ENCODE measurements around the gene FKBP4. TPM values are rescaled to one million over a fixed set of nuclear protein-coding genes. Genes with fewer than 3 reads are reported as not detected.

The FKBP4 gene
- total RNA-seq, 2 donors from 2014 or later = 63.1 to 274 TPM

DNA sequence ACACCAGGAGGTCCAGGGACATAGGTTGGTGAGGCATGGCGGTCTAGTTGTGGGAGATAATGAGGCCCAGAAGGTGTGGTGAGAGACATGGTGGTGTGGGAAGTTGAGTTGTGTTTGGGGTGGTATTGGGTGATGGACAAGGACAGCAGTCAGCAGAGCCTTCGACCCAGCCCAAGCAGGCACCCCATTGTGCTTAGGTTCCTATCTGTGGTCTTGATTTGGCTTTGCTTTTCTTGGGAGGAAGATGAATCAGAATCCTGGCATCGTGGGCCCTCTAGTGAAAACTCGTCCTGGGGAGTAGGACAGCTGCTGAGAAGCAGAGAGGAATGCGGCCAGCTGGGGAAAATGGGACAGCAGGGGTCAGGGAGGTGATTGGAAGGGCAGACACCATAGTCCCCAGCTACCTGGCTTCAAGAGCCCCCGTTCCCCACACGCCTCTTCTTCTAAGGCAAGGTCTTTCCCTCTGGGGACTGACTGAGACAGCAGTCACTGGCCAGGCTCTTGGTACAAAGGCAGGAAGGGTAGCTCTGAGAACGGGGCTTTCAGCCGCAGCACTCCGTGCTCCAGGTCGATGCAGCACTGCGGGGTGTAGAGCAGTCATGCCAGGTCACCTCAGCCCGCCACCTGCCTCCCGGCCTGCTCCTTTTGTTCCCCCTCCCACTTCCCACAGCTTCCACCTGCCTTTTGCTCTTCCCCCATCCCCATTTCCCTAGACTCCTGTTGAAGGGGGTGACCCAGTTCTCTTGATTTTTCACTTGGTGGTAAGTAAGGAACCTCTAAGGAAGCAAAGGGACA is 32.1 kb downstream of the FKBP4 start:
- Histone ChIP-seq H3K9ac (ENCODE audit: low read depth in 2 of 2, low read length in 2 of 2) (no peak overlapping the region), H3K36me3 (peaks cover 10% of the 10 kb centered on the region), H3K4me3 (no peak overlapping the region), H3K27ac (no peak overlapping the region), H3K27me3 (no peaks in the 10 kb centered on the region), H3K4me1 (no peaks in the 10 kb centered on the region), H3K9me3 (no peaks in the 10 kb centered on the region)
- DNase-seq = no peak
- intact Hi-C loops (cut with DNase I) = no loop called here
- TF ChIP-seq, protein P1, sequence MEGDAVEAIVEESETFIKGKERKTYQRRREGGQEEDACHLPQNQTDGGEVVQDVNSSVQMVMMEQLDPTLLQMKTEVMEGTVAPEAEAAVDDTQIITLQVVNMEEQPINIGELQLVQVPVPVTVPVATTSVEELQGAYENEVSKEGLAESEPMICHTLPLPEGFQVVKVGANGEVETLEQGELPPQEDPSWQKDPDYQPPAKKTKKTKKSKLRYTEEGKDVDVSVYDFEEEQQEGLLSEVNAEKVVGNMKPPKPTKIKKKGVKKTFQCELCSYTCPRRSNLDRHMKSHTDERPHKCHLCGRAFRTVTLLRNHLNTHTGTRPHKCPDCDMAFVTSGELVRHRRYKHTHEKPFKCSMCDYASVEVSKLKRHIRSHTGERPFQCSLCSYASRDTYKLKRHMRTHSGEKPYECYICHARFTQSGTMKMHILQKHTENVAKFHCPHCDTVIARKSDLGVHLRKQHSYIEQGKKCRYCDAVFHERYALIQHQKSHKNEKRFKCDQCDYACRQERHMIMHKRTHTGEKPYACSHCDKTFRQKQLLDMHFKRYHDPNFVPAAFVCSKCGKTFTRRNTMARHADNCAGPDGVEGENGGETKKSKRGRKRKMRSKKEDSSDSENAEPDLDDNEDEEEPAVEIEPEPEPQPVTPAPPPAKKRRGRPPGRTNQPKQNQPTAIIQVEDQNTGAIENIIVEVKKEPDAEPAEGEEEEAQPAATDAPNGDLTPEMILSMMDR (IDR thresholded peaks at IDR 0.05) = no peak

DNA sequence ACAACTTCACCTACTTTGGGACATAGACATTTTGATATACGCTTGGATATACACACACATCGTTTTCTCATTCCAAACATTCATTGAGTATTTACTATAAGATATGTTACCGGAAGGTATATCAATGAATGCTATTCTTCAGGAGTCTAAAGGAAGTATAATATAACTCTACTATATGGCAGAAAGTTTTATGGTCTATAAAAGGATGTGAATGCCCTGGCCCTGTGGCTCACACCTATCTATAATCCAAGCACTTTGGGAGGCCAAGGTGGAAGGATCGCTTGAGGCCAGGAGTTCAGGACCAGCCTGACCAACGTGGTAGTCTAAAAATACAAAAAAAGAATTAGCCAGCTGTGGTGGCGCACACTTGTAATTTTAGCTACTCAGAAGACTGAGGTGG is 34.5 kb downstream of the FKBP4 start:
- intact Hi-C loops (cut with DNase I) = no loop called here
- TF ChIP-seq, protein P1 (IDR thresholded peaks at IDR 0.05) = no peak
- no peaks in the 10 kb centered on the region for H3K27me3 ChIP-seq
- no peaks in the 10 kb centered on the region for H3K9me3 ChIP-seq
- no peak overlapping the region for H3K9ac ChIP-seq (ENCODE audit: low read depth in 2 of 2, low read length in 2 of 2)
- no peak overlapping the region for H3K4me3 ChIP-seq
- no peaks in the 10 kb centered on the region for H3K36me3 ChIP-seq
- H3K4me1 ChIP-seq = no peaks in the 10 kb centered on the region
- no peak for DNase-seq
- no peak overlapping the region for H3K27ac ChIP-seq

DNA sequence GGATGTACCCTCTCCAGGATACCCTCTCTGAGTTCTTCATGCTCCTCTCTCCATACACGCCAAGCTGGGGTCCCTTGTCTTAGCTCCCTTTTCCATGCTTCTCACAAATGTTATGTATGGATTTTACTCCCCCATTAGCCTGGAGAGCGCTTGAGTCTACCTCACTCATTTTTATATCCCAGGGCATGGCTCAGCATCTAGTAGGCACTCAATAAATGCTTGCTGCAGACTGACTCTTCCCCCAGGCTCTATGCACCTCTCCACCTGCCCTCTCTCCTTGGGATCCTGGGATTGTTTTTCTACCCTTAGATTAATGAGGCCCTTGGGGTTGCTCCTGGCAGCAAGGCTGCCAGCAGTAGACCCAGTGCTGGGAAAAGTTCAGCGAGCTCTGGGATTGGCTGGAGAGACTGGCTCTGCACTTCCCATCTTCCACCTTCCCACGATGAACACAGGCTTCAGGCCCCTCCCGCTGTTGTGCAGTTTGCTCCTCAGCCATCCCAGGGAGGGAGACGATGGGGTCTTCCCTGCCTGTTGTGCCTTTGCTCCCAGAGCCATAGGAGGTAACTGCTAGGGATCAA is 37.9 kb downstream of the FKBP4 start:
- H3K36me3 ChIP-seq = no peaks in the 10 kb centered on the region
- H3K27ac ChIP-seq = no peak overlapping the region
- DNase-seq = no peak
- H3K4me1 ChIP-seq = no peaks in the 10 kb centered on the region
- intact Hi-C loops (cut with DNase I) = no loop called here
- no peaks in the 10 kb centered on the region for H3K9me3 ChIP-seq
- TF ChIP-seq, protein P1 (IDR thresholded peaks at IDR 0.05) = no peak
- no peak overlapping the region for H3K9ac ChIP-seq (ENCODE audit: low read depth in 2 of 2, low read length in 2 of 2)
- no peaks in the 10 kb centered on the region for H3K27me3 ChIP-seq
- H3K4me3 ChIP-seq = no peak overlapping the region

DNA sequence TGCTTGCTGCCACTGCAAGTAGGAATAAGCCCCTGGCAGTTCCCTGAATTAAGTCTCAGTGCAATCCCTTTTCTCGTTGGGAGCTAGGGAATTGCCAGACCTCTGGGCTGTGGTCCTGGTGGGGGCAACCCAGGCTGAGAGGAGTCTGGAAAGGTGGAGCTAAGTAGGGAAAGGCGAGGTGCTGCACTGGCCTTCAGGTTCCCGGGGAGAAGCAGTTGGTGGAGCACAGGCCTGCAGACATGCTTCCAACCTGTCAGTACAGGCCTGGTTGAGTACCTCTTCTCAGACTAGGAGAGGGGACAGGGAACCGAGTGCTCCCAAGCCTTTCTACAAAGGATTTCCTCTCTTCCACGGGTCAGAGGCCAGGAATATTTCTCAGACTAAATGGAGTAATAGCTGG is 38.6 kb downstream of the FKBP4 start:
- no peaks in the 10 kb centered on the region for H3K9me3 ChIP-seq
- H3K4me1 ChIP-seq = no peaks in the 10 kb centered on the region
- intact Hi-C loops (cut with DNase I) = no loop called here
- TF ChIP-seq, protein P1 (IDR thresholded peaks at IDR 0.05) = no peak
- no peak overlapping the region for H3K4me3 ChIP-seq
- no peak overlapping the region for H3K27ac ChIP-seq
- no peaks in the 10 kb centered on the region for H3K36me3 ChIP-seq
- H3K27me3 ChIP-seq = no peaks in the 10 kb centered on the region
- no peak for DNase-seq
- H3K9ac ChIP-seq (ENCODE audit: low read depth in 2 of 2, low read length in 2 of 2) = no peak overlapping the region

DNA sequence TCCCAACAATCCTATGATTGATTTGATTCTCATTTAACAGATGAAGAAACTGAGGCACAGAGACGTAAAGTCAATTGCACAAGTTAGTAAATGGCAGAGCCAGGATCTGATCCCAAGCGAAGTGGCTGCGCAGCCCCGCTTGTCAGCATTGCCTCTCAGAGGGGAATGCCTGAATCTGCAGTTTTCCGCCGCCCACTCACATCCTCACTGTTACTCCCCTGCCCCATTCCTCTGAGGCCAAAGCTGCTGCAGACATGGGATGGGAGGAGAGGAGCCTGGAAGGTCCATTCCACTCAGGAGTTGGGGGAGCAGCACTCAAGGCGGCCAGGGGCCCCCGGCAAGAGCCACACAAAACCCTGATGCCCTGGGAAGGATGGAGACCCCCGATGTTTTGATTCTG is 39.0 kb downstream of the FKBP4 start:
- H3K4me1 ChIP-seq = no peaks in the 10 kb centered on the region
- intact Hi-C loops (cut with DNase I) = no loop called here
- no peaks in the 10 kb centered on the region for H3K9me3 ChIP-seq
- no peak overlapping the region for H3K27ac ChIP-seq
- TF ChIP-seq, protein P1 (IDR thresholded peaks at IDR 0.05) = no peak
- no peak overlapping the region for H3K4me3 ChIP-seq
- no peaks in the 10 kb centered on the region for H3K36me3 ChIP-seq
- no peaks in the 10 kb centered on the region for H3K27me3 ChIP-seq
- no peak overlapping the region for H3K9ac ChIP-seq (ENCODE audit: low read depth in 2 of 2, low read length in 2 of 2)
- DNase-seq = no peak
